ENCODE measurements around the gene SRCIN1. TPM values are rescaled to one million over a fixed set of nuclear protein-coding genes. Genes with fewer than 3 reads are reported as not detected.
"Not testable (repeated sequence)": the region's sequence is repeated elsewhere in the genome, so short reads cannot be mapped to it uniquely, and the experiment has no call there.

The SRCIN1 gene
- total and polyA plus RNA-seq, 2 donors = 0.52 to 1.1 TPM

DNA sequence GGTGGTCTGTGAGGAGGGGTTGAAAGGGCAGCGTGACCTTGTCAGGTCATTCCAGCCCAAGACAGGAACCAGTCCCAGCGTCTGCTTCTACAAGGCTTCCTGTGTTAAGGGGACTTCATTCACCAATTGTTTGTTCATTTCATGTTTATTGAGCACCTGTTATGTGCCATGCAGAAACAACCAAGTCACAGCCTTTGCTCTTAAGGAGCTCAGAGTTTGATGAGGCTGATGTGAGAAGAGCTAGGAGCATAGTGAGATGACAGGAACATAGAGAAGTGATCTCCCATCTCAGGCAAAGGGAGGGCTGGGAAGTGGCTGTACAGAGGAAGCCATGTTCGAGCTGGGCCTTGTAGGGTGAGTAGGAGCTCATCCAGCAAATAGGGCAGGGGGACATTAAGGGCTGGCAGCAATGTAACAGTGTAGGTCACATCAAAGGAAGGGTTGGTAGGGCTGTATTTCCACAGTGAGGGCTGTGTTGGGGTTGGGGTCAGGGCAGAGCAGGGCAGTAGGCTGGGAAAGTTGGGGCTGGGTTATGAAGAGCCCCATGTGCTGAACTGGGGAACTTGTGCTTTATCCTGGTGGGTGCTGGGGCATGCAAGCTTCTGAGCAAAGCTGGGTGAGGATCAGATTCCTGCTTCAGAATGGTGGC is 97.7 kb downstream of the SRCIN1 start:
- Histone ChIP-seq H3K27ac (ENCODE audit: low read depth in 1 of 2, low read length in 1 of 2) (no peak overlapping the region), H3K9me3 (ENCODE audit: control insufficient read depth in 2 of 2, insufficient read depth in 1 of 2, low read length in 1 of 2) (peaks cover 4 to 7% of the 10 kb centered on the region in 2 donors), H3K36me3 (ENCODE audit: control insufficient read depth in 2 of 2, insufficient read depth in 2 of 2, low read length in 1 of 2) (peaks cover 3 to 18% of the 10 kb centered on the region in 2 donors), H3K4me3 (ENCODE audit: low read length in 2 of 2) (no peak overlapping the region), H3K27me3 (ENCODE audit: control insufficient read depth in 2 of 2, insufficient read depth in 1 of 2, low read length in 1 of 2) (peaks cover 33 to 44% of the 10 kb centered on the region in 2 donors), H3K4me1 (ENCODE audit: control insufficient read depth in 2 of 2, insufficient read depth in 2 of 2, low read length in 2 of 2) (peaks cover 4 to 8% of the 10 kb centered on the region in 2 donors)
- DNase-seq (ENCODE audit: low read depth in 6 of 9, low spot score in 9 of 9) = no peak
- WGBS = 96% methylated on average over 3 of the region's 3 CpGs

- 97% methylated on average over 3 of the region's 3 CpGs for WGBS
- H3K4me1 ChIP-seq (ENCODE audit: control insufficient read depth in 2 of 2, insufficient read depth in 2 of 2, low read length in 2 of 2) = peaks cover 4 to 8% of the 10 kb centered on the region in 2 donors
- peaks cover 30 to 40% of the 10 kb centered on the region in 2 donors for H3K27me3 ChIP-seq (ENCODE audit: control insufficient read depth in 2 of 2, insufficient read depth in 1 of 2, low read length in 1 of 2)
- peaks cover 4 to 7% of the 10 kb centered on the region in 2 donors for H3K9me3 ChIP-seq (ENCODE audit: control insufficient read depth in 2 of 2, insufficient read depth in 1 of 2, low read length in 1 of 2)
- peaks cover 3 to 23% of the 10 kb centered on the region in 2 donors for H3K36me3 ChIP-seq (ENCODE audit: control insufficient read depth in 2 of 2, insufficient read depth in 2 of 2, low read length in 1 of 2)
- no peak overlapping the region for H3K27ac ChIP-seq (ENCODE audit: low read depth in 1 of 2, low read length in 1 of 2)
- no peak overlapping the region for H3K4me3 ChIP-seq (ENCODE audit: low read length in 2 of 2)
- DNase-seq (ENCODE audit: low read depth in 6 of 9, low spot score in 9 of 9) = no peak
These were observed 98.3 kb downstream of the SRCIN1 start for GRCh38 chr17:38507436-38507835.

DNA sequence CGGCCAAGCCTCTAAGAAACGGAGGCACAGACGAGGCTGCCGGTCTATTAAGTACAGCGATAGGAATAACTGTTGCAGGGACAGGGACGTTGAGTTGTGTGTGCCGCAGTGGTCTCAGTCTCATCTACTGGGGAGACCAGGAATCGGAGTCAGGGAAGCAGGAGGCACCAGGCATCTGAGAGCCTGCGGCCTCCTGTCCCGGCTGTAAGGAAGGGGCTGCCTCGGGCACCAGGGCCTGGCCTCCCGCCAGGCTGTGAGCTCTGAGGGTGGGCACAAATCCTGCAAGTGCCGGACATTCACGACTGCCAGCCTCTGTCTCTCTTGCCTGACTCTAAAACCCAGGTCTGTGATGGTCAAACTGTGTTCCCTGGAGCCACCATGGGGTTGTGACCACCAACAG is 101.5 kb downstream of the SRCIN1 start:
- Histone ChIP-seq H3K4me1 (ENCODE audit: control insufficient read depth in 2 of 2, insufficient read depth in 2 of 2, low read length in 2 of 2) (no peaks in the 10 kb centered on the region), H3K9me3 (ENCODE audit: control insufficient read depth in 2 of 2, insufficient read depth in 1 of 2, low read length in 1 of 2) (peaks cover 3 to 4% of the 10 kb centered on the region in 2 donors), H3K36me3 (ENCODE audit: control insufficient read depth in 2 of 2, insufficient read depth in 2 of 2, low read length in 1 of 2) (peaks cover 3 to 20% of the 10 kb centered on the region in 2 donors), H3K4me3 (ENCODE audit: low read length in 2 of 2) (no peak overlapping the region), H3K27ac (ENCODE audit: low read depth in 1 of 2, low read length in 1 of 2) (no peak overlapping the region), H3K27me3 (ENCODE audit: control insufficient read depth in 2 of 2, insufficient read depth in 1 of 2, low read length in 1 of 2) (peaks cover 4 to 11% of the 10 kb centered on the region in 2 donors)
- whole genome bisulfite sequencing = 98% methylated on average over 14 of the region's 14 CpGs
- DNase-seq (ENCODE audit: low read depth in 6 of 9, low spot score in 9 of 9) = no peak

- H3K9me3 ChIP-seq (ENCODE audit: control insufficient read depth in 2 of 2, insufficient read depth in 1 of 2, low read length in 1 of 2); H3K4me3 ChIP-seq (ENCODE audit: low read length in 2 of 2); H3K4me1 ChIP-seq (ENCODE audit: control insufficient read depth in 2 of 2, insufficient read depth in 2 of 2, low read length in 2 of 2); H3K27ac ChIP-seq (ENCODE audit: low read depth in 1 of 2, low read length in 1 of 2); H3K27me3 ChIP-seq (ENCODE audit: control insufficient read depth in 2 of 2, insufficient read depth in 1 of 2, low read length in 1 of 2); DNase-seq (ENCODE audit: low read depth in 6 of 9, low spot score in 9 of 9): not testable (repeated sequence)
- 92% methylated on average over 15 of the region's 15 CpGs for WGBS
- H3K36me3 ChIP-seq (ENCODE audit: control insufficient read depth in 2 of 2, insufficient read depth in 2 of 2, low read length in 1 of 2) = peaks cover 3 to 24% of the 10 kb centered on the region in 2 donors
These were observed 102.4 kb downstream of the SRCIN1 start for GRCh38 chr17:38503286-38503913.

- 100% methylated on average over 2 of the region's 2 CpGs for WGBS
- peaks cover 3 to 31% of the 10 kb centered on the region in 2 donors for H3K36me3 ChIP-seq (ENCODE audit: control insufficient read depth in 2 of 2, insufficient read depth in 2 of 2, low read length in 1 of 2)
- H3K9me3 ChIP-seq (ENCODE audit: control insufficient read depth in 2 of 2, insufficient read depth in 1 of 2, low read length in 1 of 2); H3K4me1 ChIP-seq (ENCODE audit: control insufficient read depth in 2 of 2, insufficient read depth in 2 of 2, low read length in 2 of 2); H3K4me3 ChIP-seq (ENCODE audit: low read length in 2 of 2); H3K27ac ChIP-seq (ENCODE audit: low read depth in 1 of 2, low read length in 1 of 2); DNase-seq (ENCODE audit: low read depth in 6 of 9, low spot score in 9 of 9); H3K27me3 ChIP-seq (ENCODE audit: control insufficient read depth in 2 of 2, insufficient read depth in 1 of 2, low read length in 1 of 2): not testable (repeated sequence)
These were observed 104.0 kb downstream of the SRCIN1 start for GRCh38 chr17:38501718-38502117.

GRCh38 chr17:38499230-38499629 is 106.5 kb downstream of the SRCIN1 start:
- H3K4me3 ChIP-seq (ENCODE audit: low read length in 2 of 2); H3K4me1 ChIP-seq (ENCODE audit: control insufficient read depth in 2 of 2, insufficient read depth in 2 of 2, low read length in 2 of 2); H3K27me3 ChIP-seq (ENCODE audit: control insufficient read depth in 2 of 2, insufficient read depth in 1 of 2, low read length in 1 of 2); H3K9me3 ChIP-seq (ENCODE audit: control insufficient read depth in 2 of 2, insufficient read depth in 1 of 2, low read length in 1 of 2); DNase-seq (ENCODE audit: low read depth in 6 of 9, low spot score in 9 of 9); H3K27ac ChIP-seq (ENCODE audit: low read depth in 1 of 2, low read length in 1 of 2): not testable (repeated sequence)
- H3K36me3 ChIP-seq (ENCODE audit: control insufficient read depth in 2 of 2, insufficient read depth in 2 of 2, low read length in 1 of 2) = peaks cover 0 to 25% of the 10 kb centered on the region in 2 donors
- 97% methylated on average over 10 of the region's 10 CpGs for WGBS

GRCh38 chr17:38498353-38498752 is 107.4 kb downstream of the SRCIN1 start:
- Histone ChIP-seq H3K9me3 (ENCODE audit: control insufficient read depth in 2 of 2, insufficient read depth in 1 of 2, low read length in 1 of 2) (peaks cover 2 to 7% of the 10 kb centered on the region in 2 donors), H3K27ac (ENCODE audit: low read depth in 1 of 2, low read length in 1 of 2) (no peak overlapping the region), H3K36me3 (ENCODE audit: control insufficient read depth in 2 of 2, insufficient read depth in 2 of 2, low read length in 1 of 2) (peaks cover 0 to 27% of the 10 kb centered on the region in 2 donors), H3K4me3 (ENCODE audit: low read length in 2 of 2) (no peak overlapping the region), H3K4me1 (ENCODE audit: control insufficient read depth in 2 of 2, insufficient read depth in 2 of 2, low read length in 2 of 2) (no peaks in the 10 kb centered on the region), H3K27me3 (ENCODE audit: control insufficient read depth in 2 of 2, insufficient read depth in 1 of 2, low read length in 1 of 2) (no peaks in the 10 kb centered on the region)
- WGBS = 99% methylated on average over 14 of the region's 14 CpGs
- DNase-seq (ENCODE audit: low read depth in 6 of 9, low spot score in 9 of 9) = no peak

DNA sequence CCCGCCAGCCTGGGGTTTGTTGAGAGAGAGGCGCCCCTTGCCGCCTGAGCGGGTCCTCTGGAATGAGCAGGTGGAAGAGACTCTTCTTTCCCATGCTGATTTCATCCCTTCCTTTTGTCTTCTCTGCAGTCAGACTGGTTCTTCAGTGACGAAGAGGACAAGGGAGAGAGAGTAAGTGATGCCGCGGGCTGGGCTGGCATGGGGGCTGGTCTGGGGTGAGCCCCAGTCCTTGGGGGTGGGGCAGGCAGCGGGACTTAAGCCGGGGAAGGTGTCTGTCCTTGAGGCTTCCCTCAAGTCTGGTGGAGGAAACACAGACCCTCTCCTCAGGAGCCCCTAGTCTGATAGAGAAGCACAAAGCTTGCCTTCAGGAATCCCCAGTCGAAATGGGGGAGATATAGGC is 108.1 kb downstream of the SRCIN1 start:
- H3K27ac ChIP-seq (ENCODE audit: low read depth in 1 of 2, low read length in 1 of 2); H3K4me3 ChIP-seq (ENCODE audit: low read length in 2 of 2); H3K27me3 ChIP-seq (ENCODE audit: control insufficient read depth in 2 of 2, insufficient read depth in 1 of 2, low read length in 1 of 2); H3K9me3 ChIP-seq (ENCODE audit: control insufficient read depth in 2 of 2, insufficient read depth in 1 of 2, low read length in 1 of 2); DNase-seq (ENCODE audit: low read depth in 6 of 9, low spot score in 9 of 9); H3K4me1 ChIP-seq (ENCODE audit: control insufficient read depth in 2 of 2, insufficient read depth in 2 of 2, low read length in 2 of 2): not testable (repeated sequence)
- WGBS = 95% methylated on average over 10 of the region's 10 CpGs
- peaks cover 2 to 23% of the 10 kb centered on the region in 2 donors for H3K36me3 ChIP-seq (ENCODE audit: control insufficient read depth in 2 of 2, insufficient read depth in 2 of 2, low read length in 1 of 2)

GRCh38 chr17:38494152-38494551 is 111.6 kb downstream of the SRCIN1 start:
- not testable (repeated sequence) for H3K27ac ChIP-seq (ENCODE audit: low read depth in 1 of 2, low read length in 1 of 2); DNase-seq (ENCODE audit: low read depth in 6 of 9, low spot score in 9 of 9); H3K4me3 ChIP-seq (ENCODE audit: low read length in 2 of 2); H3K4me1 ChIP-seq (ENCODE audit: control insufficient read depth in 2 of 2, insufficient read depth in 2 of 2, low read length in 2 of 2); H3K27me3 ChIP-seq (ENCODE audit: control insufficient read depth in 2 of 2, insufficient read depth in 1 of 2, low read length in 1 of 2)
- peaks cover 2 to 38% of the 10 kb centered on the region in 2 donors for H3K36me3 ChIP-seq (ENCODE audit: control insufficient read depth in 2 of 2, insufficient read depth in 2 of 2, low read length in 1 of 2)
- H3K9me3 ChIP-seq (ENCODE audit: control insufficient read depth in 2 of 2, insufficient read depth in 1 of 2, low read length in 1 of 2) = peaks cover 2 to 10% of the 10 kb centered on the region in 2 donors
- 95% methylated on average over 16 of the region's 16 CpGs for WGBS

Data from thymus (tissue), 11 donors.